Right lung (tissue), 5 donors: ENCODE data around the gene PROX2. TPM values are rescaled to one million over a fixed set of nuclear protein-coding genes. Genes with fewer than 3 reads are reported as not detected.
A peak's percentile ranks its signal among the peaks of the same experiment; 100 is the strongest.

ENCODE experiments used
- DNase-seq, 2 donors: peaks; one replicate each; pipeline ENCODE4 v3.0.0-alpha.2; 2013
- polyA plus RNA-seq, 5 donors: library from polyadenylated mRNA; unstranded; fragments of 120-200 nt; gene quantifications; one replicate each; pipeline versions ENCODE4 v1.2.1 to v1.2.3, GENCODE V29; 2013; ENCODE audit warnings: inconsistent platforms in 1 of 5, low replicate concordance in 1 of 5; ENCODE audit not compliant: insufficient read length in 5 of 5, insufficient read depth in 1 of 5

PROX2 gene
- polyA plus RNA-seq, 5 donors, result 1.7 to 3.2 (median 2.5) TPM

GRCh38 chr14:74879427-74880182, 3.7 kb upstream of the PROX2 start:
- no peak for DNase-seq

- DNase-seq, result no peak
These were observed 741 bp downstream of the PROX2 start for GRCh38 chr14:74875204-74875603.

- DNase-seq, result no peak
These were observed 4.1 kb downstream of the PROX2 start for GRCh38 chr14:74871819-74872218.

GRCh38 chr14:74868739-74869138, 7.2 kb downstream of the PROX2 start:
- DNase-seq, result no peak

GRCh38 chr14:74867673-74868072, 8.3 kb downstream of the PROX2 start:
- DNase-seq, result no peak

- no peak for DNase-seq
These were observed 9.1 kb downstream of the PROX2 start for GRCh38 chr14:74866708-74867389.

- no peak for DNase-seq
These were observed 10.8 kb downstream of the PROX2 start for GRCh38 chr14:74865156-74865555.

- no peak for DNase-seq
These were observed 11.7 kb downstream of the PROX2 start for GRCh38 chr14:74864198-74864597.

GRCh38 chr14:74863274-74863673, 12.7 kb downstream of the PROX2 start:
- no peak for DNase-seq

- DNase-seq, result no peak
These were observed 14.2 kb downstream of the PROX2 start for GRCh38 chr14:74861734-74862090.

- peak; percentile 65 to 75 for DNase-seq
These were observed 14.8 kb downstream of the PROX2 start for GRCh38 chr14:74860899-74861733.

GRCh38 chr14:74859757-74860552, 16.0 kb downstream of the PROX2 start:
- no peak for DNase-seq

GRCh38 chr14:74858022-74858421, 17.9 kb downstream of the PROX2 start:
- no peak for DNase-seq

- no peak for DNase-seq
These were observed 19.6 kb downstream of the PROX2 start for GRCh38 chr14:74856366-74856765.

GRCh38 chr14:74855945-74856344, 20.0 kb downstream of the PROX2 start:
- DNase-seq, result no peak

- no peak for DNase-seq
These were observed 20.9 kb downstream of the PROX2 start for GRCh38 chr14:74855021-74855420.

- DNase-seq, result no peak
These were observed 22.4 kb downstream of the PROX2 start for GRCh38 chr14:74853581-74853980.

GRCh38 chr14:74852922-74853530, 22.9 kb downstream of the PROX2 start:
- no peak for DNase-seq

- DNase-seq, result no peak
These were observed 27.2 kb downstream of the PROX2 start for GRCh38 chr14:74848768-74849167.

GRCh38 chr14:74846968-74847665, 28.8 kb downstream of the PROX2 start:
- DNase-seq, result no peak

- no peak for DNase-seq
These were observed 29.8 kb downstream of the PROX2 start for GRCh38 chr14:74846168-74846567.
